Measurements from ENCODE around the gene MEG3.

MEG3 gene

GRCh38 chr14:100857923-100858837 lies 32.3 kb downstream of the MEG3 start:
- no peak overlapping the region for H3K4me3 Mint-ChIP-seq
- H3K27ac Mint-ChIP-seq, result no peak overlapping the region
- H3K36me3 Mint-ChIP-seq (ENCODE audit: low read depth), result no peaks in the 10 kb centered on the region
- H3K27me3 Mint-ChIP-seq (ENCODE audit: low read depth), result peaks cover 24% of the 10 kb centered on the region
- no peaks in the 10 kb centered on the region for H3K4me1 Mint-ChIP-seq
- TF ChIP-seq CTCF (IDR thresholded peaks at IDR 0.05; ENCODE audit: unreplicated experiment in 3 of 3), result no peak
- no peaks in the 10 kb centered on the region for H3K9me3 Mint-ChIP-seq

- H3K36me3 Mint-ChIP-seq (ENCODE audit: low read depth), result no peaks in the 10 kb centered on the region
Measured at GRCh38 chr14:100858838-100859220, 32.9 kb downstream of the MEG3 start.

GRCh38 chr14:100859781-100860180 lies 33.9 kb downstream of the MEG3 start:
- peaks cover 25% of the 10 kb centered on the region for H3K27me3 Mint-ChIP-seq (ENCODE audit: low read depth)
- peak overlapping the region in 1 of 3 experiments; percentile 83 for H3K27ac Mint-ChIP-seq
- no peaks in the 10 kb centered on the region for H3K36me3 Mint-ChIP-seq (ENCODE audit: low read depth)
- H3K4me1 Mint-ChIP-seq, result no peaks in the 10 kb centered on the region
- no peaks in the 10 kb centered on the region for H3K9me3 Mint-ChIP-seq
- TF ChIP-seq CTCF (IDR thresholded peaks at IDR 0.05; ENCODE audit: unreplicated experiment in 3 of 3), result no peak
- H3K4me3 Mint-ChIP-seq, result no peak overlapping the region

More at GRCh38 chr14:100858838-100859220, 32.9 kb downstream of the MEG3 start:
- no peak overlapping the region for H3K27ac Mint-ChIP-seq
- no peak overlapping the region for H3K4me3 Mint-ChIP-seq
- no peak for TF ChIP-seq CTCF (IDR thresholded peaks at IDR 0.05; ENCODE audit: unreplicated experiment in 3 of 3)
- H3K27me3 Mint-ChIP-seq (ENCODE audit: low read depth), result peaks cover 24% of the 10 kb centered on the region
- no peaks in the 10 kb centered on the region for H3K4me1 Mint-ChIP-seq
- H3K9me3 Mint-ChIP-seq, result no peaks in the 10 kb centered on the region

GRCh38 chr14:100860556-100861187 lies 34.8 kb downstream of the MEG3 start:
- no peaks in the 10 kb centered on the region for H3K36me3 Mint-ChIP-seq (ENCODE audit: low read depth)
- no peaks in the 10 kb centered on the region for H3K9me3 Mint-ChIP-seq
- H3K27ac Mint-ChIP-seq, result no peak overlapping the region
- peaks cover 6% of the 10 kb centered on the region for H3K4me1 Mint-ChIP-seq
- TF ChIP-seq CTCF (IDR thresholded peaks at IDR 0.05; ENCODE audit: unreplicated experiment in 3 of 3), result no peak
- H3K27me3 Mint-ChIP-seq (ENCODE audit: low read depth), result peaks cover 20% of the 10 kb centered on the region
- no peak overlapping the region for H3K4me3 Mint-ChIP-seq

- Mint-ChIP-seq H3K36me3 (ENCODE audit: low read depth) (no peaks in the 10 kb centered on the region), H3K9me3 (no peaks in the 10 kb centered on the region), H3K27me3 (ENCODE audit: low read depth) (peaks cover 13% of the 10 kb centered on the region), H3K4me3 (no peak overlapping the region), H3K27ac (no peak overlapping the region), H3K4me1 (peaks cover 6% of the 10 kb centered on the region)
- no peak for TF ChIP-seq CTCF (IDR thresholded peaks at IDR 0.05; ENCODE audit: unreplicated experiment in 3 of 3)
Measured at GRCh38 chr14:100861188-100861936, 35.4 kb downstream of the MEG3 start.
